ENCODE data around the gene LPIN3. TPM values are rescaled to one million over a fixed set of nuclear protein-coding genes. Genes with fewer than 3 reads are reported as not detected.

The LPIN3 gene
- polyA plus RNA-seq, 1 of the 3 experiments (the other 2 are of a cell fraction), result 0.21 TPM

- Histone ChIP-seq H2AFZ (ENCODE audit: low read depth) (no peak overlapping the region), H3K4me2 (no peak overlapping the region), H3K36me3 (replicated peaks in 1 of 2; ENCODE audit: control insufficient read depth in 1 of 2, insufficient read depth in 2 of 2, low read length in 1 of 2) (no peaks in the 10 kb centered on the region), H3K9ac (no peak overlapping the region), H3K4me1 (ENCODE audit: control insufficient read depth in 1 of 2, insufficient read depth in 2 of 2, low read depth in 1 of 2, low read length in 1 of 2) (no peaks in the 10 kb centered on the region; a peak in 1 of 4 replicates), H3K79me2 (ENCODE audit: insufficient read depth) (no peaks in the 10 kb centered on the region), H3K9me3 (no peaks in the 10 kb centered on the region), H3F3A (replicated peaks; ENCODE audit: insufficient read depth) (no peaks in the 10 kb centered on the region), H3K4me3 (ENCODE audit: low read depth in 2 of 2, low read length in 1 of 2) (no peak overlapping the region), H3K27ac (ENCODE audit: low read depth in 2 of 2, low read length in 1 of 2) (no peak overlapping the region), H4K20me1 (ENCODE audit: insufficient read depth) (no peaks in the 10 kb centered on the region), H3K27me3 (ENCODE audit: insufficient read depth) (peaks cover 6% of the 10 kb centered on the region; the same call in 1 of the 2 replicates), H3K9me2 (no peaks in the 10 kb centered on the region)
- 67% methylated on average over 12 of the region's 12 CpGs for WGBS (ENCODE audit: low lambda C conversion rate)
- DNase-seq, result no peak
- POLR2A ChIA-PET, result no interaction called here
- CTCF ChIA-PET, result interaction anchor here (3.2 kb wide), 1 partner anchor 40 kb away, joined by 11 read pairs; the partner anchor contains the start of gene LPIN3
- no peak for TF ChIP-seq TEAD4 (IDR thresholded peaks at IDR 0.05; ENCODE audit: borderline replicate concordance, insufficient read depth)
- no peak for TF ChIP-seq EZH2phosphoT487 (IDR thresholded peaks at IDR 0.05; ENCODE audit: borderline replicate concordance, low read depth)
- TF ChIP-seq SIN3A (IDR thresholded peaks at IDR 0.05; ENCODE audit: borderline replicate concordance, low read depth, low read length), result no peak
- no peak for TF ChIP-seq CHD2 (IDR thresholded peaks at IDR 0.05; ENCODE audit: low read length, partially characterized antibody)
- TF ChIP-seq NFIC (IDR thresholded peaks at IDR 0.05; ENCODE audit: borderline replicate concordance), result no peak
- no peak for TF ChIP-seq MAX (IDR thresholded peaks at IDR 0.05; ENCODE audit: low read depth)
- TF ChIP-seq FOXJ3 (CRISPR knock-in tag; IDR thresholded peaks at IDR 0.05), result no peak
- TF ChIP-seq USF1 (IDR thresholded peaks at IDR 0.05; ENCODE audit: borderline replicate concordance, low read depth), result no peak
- no peak for TF ChIP-seq SMC3 (IDR thresholded peaks at IDR 0.05; ENCODE audit: low read depth, low read length)
- TF ChIP-seq RAD21 (IDR thresholded peaks at IDR 0.05; ENCODE audit: low read length), result no peak
- TF ChIP-seq POLR2AphosphoS5 (IDR thresholded peaks at IDR 0.05; ENCODE audit: low read depth, low read length), result no peak
- TF ChIP-seq MXI1 (IDR thresholded peaks at IDR 0.05; ENCODE audit: low read depth, low read length), result no peak
- no peak for TF ChIP-seq FOXM1 (IDR thresholded peaks at IDR 0.05; ENCODE audit: low read depth)
- no peak for TF ChIP-seq TCF12 (IDR thresholded peaks at IDR 0.05)
- TF ChIP-seq GABPA (IDR thresholded peaks at IDR 0.05; ENCODE audit: low read depth), result no peak
- TF ChIP-seq YY1 (IDR thresholded peaks at IDR 0.05; ENCODE audit: low read depth), result no peak
- no peak for TF ChIP-seq GATA2 (CRISPR knock-in tag; IDR thresholded peaks at IDR 0.05)
Observed at GRCh38 chr20:41380551-41381193, 40.1 kb downstream of the LPIN3 start.

- Histone ChIP-seq H3K9me3 (no peaks in the 10 kb centered on the region), H3K79me2 (ENCODE audit: insufficient read depth) (no peaks in the 10 kb centered on the region), H2AFZ (ENCODE audit: low read depth) (no peak overlapping the region), H3K9me2 (no peaks in the 10 kb centered on the region), H4K20me1 (ENCODE audit: insufficient read depth) (no peaks in the 10 kb centered on the region), H3K36me3 (replicated peaks in 1 of 2; ENCODE audit: control insufficient read depth in 1 of 2, insufficient read depth in 2 of 2, low read length in 1 of 2) (no peaks in the 10 kb centered on the region), H3K9ac (no peak overlapping the region), H3K27ac (ENCODE audit: low read depth in 2 of 2, low read length in 1 of 2) (no peak overlapping the region), H3K4me1 (ENCODE audit: control insufficient read depth in 1 of 2, insufficient read depth in 2 of 2, low read depth in 1 of 2, low read length in 1 of 2) (peaks cover 0 to 12% of the 10 kb centered on the region in 2 experiments; a peak in 1 of 4 replicates), H3F3A (replicated peaks; ENCODE audit: insufficient read depth) (no peaks in the 10 kb centered on the region), H3K4me3 (ENCODE audit: low read depth in 2 of 2, low read length in 1 of 2) (no peak overlapping the region), H3K27me3 (ENCODE audit: insufficient read depth) (peaks cover 6% of the 10 kb centered on the region; the same call in 1 of the 2 replicates), H3K4me2 (no peak overlapping the region)
- ChIA-PET CTCF (interaction anchor here (1.0 kb wide), 1 partner anchor 28 kb away, joined by 5 read pairs; no protein-coding TSS in a partner anchor), POLR2A (no interaction called here)
- WGBS (ENCODE audit: low lambda C conversion rate), result 59% methylated on average over 7 of the region's 7 CpGs
- no peak for DNase-seq
- no peak for TF ChIP-seq ELF1 (IDR thresholded peaks at IDR 0.05)
- no peak for TF ChIP-seq NFIC (IDR thresholded peaks at IDR 0.05; ENCODE audit: borderline replicate concordance)
- no peak for TF ChIP-seq TAF1 (IDR thresholded peaks at IDR 0.05; ENCODE audit: borderline replicate concordance, low read depth, low read length)
- TF ChIP-seq MAX (IDR thresholded peaks at IDR 0.05; ENCODE audit: low read depth), result no peak
- TF ChIP-seq TEAD4 (IDR thresholded peaks at IDR 0.05; ENCODE audit: borderline replicate concordance, insufficient read depth), result no peak
- TF ChIP-seq FOSL2 (IDR thresholded peaks at IDR 0.05; ENCODE audit: borderline replicate concordance, low read depth), result no peak
- no peak for TF ChIP-seq REST (IDR thresholded peaks at IDR 0.05; ENCODE audit: low read depth, low read length)
- TF ChIP-seq CHD2 (IDR thresholded peaks at IDR 0.05; ENCODE audit: low read length, partially characterized antibody), result no peak
- no peak for TF ChIP-seq JUND (IDR thresholded peaks at IDR 0.05)
- TF ChIP-seq RFX5 (IDR thresholded peaks at IDR 0.05; ENCODE audit: low read length), result no peak
- TF ChIP-seq RCOR1 (IDR thresholded peaks at IDR 0.05; ENCODE audit: low read length), result no peak
- no peak for TF ChIP-seq GABPA (IDR thresholded peaks at IDR 0.05; ENCODE audit: low read depth)
- no peak for TF ChIP-seq TCF12 (IDR thresholded peaks at IDR 0.05)
Observed at GRCh38 chr20:41382791-41383305, 42.2 kb downstream of the LPIN3 start.
